Measurements from ENCODE around the gene PABPN1L.
"Not testable (repeated sequence)": the region's sequence is repeated elsewhere in the genome, so short reads cannot be mapped to it uniquely, and the experiment has no call there.

PABPN1L gene

DNA sequence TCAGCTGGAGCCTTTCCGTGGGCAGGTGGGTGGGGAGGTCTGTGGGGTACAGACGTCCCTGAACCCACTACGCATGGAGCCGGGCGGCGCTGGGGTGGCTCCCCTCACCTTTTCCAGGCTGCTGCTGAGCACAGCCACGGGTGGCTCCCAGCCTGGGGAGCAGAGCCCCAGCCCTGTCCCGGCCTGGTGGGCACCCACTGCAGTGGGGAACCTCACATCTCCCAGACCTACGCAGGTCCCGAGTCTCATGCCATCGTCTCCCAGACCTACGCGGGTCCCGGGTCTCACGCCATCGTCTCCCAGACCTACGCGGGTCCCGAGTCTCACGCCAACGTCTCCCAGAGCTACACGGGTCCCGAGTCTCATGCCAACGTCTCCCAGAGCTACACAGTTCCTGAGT is 37.7 kb downstream of the PABPN1L start:
- H3K4me3 ChIP-seq (ENCODE audit: low read length), result no peak overlapping the region
- TF ChIP-seq, protein P1, sequence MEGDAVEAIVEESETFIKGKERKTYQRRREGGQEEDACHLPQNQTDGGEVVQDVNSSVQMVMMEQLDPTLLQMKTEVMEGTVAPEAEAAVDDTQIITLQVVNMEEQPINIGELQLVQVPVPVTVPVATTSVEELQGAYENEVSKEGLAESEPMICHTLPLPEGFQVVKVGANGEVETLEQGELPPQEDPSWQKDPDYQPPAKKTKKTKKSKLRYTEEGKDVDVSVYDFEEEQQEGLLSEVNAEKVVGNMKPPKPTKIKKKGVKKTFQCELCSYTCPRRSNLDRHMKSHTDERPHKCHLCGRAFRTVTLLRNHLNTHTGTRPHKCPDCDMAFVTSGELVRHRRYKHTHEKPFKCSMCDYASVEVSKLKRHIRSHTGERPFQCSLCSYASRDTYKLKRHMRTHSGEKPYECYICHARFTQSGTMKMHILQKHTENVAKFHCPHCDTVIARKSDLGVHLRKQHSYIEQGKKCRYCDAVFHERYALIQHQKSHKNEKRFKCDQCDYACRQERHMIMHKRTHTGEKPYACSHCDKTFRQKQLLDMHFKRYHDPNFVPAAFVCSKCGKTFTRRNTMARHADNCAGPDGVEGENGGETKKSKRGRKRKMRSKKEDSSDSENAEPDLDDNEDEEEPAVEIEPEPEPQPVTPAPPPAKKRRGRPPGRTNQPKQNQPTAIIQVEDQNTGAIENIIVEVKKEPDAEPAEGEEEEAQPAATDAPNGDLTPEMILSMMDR (conservative IDR thresholded peaks at IDR 0.05; ENCODE audit: low read length), result no peak
- DNase-seq (ENCODE audit: low read depth), result no peak

DNA sequence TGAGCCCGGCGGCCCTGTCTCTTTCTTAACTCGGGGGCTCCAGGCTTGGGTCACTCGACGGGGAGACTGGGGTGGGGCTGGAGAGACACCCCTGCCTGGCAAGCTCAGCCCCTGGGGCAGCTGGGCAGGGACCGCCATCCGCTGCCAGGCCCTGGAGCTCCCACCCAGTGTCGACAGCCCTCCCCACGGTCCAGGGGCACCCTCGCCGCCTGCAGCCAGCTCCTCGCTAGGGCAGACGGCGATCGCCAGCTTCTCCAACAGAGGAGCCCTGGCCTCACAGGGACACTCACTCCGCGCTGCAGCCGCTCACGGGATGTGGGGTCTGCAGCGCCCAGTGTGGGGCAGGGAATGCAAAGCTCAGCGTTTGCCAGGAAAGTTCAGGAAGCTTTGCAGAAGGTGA is 38.7 kb downstream of the PABPN1L start:
- DNase-seq (ENCODE audit: low read depth), result no peak
- TF ChIP-seq, protein P1 (conservative IDR thresholded peaks at IDR 0.05; ENCODE audit: low read length), result no peak
- no peak overlapping the region for H3K4me3 ChIP-seq (ENCODE audit: low read length)

DNA sequence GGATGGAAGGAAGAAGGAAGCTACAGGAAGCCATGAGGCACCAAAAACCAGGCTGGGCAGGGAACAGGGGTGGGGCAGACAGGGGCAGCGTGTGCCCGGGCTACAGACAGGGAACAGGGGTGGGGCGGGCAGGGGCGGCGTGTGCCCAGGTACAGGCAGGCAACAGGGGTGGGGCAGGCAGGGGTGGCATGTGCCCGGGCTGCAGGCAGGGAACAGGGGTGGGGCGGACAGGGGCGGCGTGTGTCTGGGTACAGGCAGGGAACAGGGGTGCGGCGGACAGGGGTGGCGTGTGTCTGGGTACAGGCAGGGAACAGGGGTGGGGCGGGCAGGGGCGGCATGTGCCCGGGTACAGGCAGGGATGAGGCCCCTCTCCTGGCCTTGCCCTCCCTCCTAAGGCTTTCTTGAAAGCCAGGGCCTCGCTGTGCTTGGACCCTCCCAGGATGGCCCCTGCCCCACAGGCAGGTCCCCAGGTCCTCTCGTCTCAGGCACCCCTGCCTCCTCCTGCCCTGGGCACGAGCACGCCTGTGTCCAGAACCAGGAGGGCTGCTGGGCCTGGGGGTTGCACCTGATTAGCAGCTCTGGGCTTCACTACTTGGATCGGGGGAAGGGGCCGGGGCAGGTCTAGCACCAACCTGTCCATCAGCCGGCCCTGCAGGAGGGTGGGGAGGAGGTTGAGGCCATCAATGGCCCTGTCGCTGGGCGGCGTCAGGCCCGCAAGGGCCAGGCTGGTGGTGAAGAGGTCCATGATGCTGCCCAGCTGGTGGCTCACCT is 40.2 kb downstream of the PABPN1L start:
- TF ChIP-seq, protein P1 (conservative IDR thresholded peaks at IDR 0.05; ENCODE audit: low read length), result no peak
- no peak overlapping the region for H3K4me3 ChIP-seq (ENCODE audit: low read length)
- DNase-seq (ENCODE audit: low read depth), result no peak

DNA sequence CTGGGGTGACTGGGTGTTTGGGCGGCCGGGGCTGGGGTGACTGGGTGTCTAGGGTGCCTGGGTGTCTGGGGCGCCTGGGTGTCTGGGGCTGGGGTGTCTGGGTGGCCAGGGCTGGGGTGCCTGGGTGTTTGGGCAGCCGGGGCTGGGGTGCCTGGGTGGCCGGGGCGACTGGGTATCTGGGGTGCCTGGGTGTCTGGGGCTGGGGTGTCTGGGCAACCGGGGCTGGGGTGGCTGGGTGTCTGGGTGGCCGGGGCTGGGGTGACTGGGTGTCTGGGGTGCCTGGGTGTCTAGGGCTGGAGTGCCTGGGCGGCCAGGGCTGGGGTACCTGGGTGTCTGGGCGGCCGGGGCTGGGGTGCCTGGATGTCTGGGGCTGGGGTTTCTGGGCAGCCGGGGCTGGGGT is 41.3 kb downstream of the PABPN1L start:
- DNase-seq (ENCODE audit: low read depth), result no peak
- TF ChIP-seq, protein P1 (conservative IDR thresholded peaks at IDR 0.05; ENCODE audit: low read length), result no peak
- H3K4me3 ChIP-seq (ENCODE audit: low read length), result no peak overlapping the region

DNA sequence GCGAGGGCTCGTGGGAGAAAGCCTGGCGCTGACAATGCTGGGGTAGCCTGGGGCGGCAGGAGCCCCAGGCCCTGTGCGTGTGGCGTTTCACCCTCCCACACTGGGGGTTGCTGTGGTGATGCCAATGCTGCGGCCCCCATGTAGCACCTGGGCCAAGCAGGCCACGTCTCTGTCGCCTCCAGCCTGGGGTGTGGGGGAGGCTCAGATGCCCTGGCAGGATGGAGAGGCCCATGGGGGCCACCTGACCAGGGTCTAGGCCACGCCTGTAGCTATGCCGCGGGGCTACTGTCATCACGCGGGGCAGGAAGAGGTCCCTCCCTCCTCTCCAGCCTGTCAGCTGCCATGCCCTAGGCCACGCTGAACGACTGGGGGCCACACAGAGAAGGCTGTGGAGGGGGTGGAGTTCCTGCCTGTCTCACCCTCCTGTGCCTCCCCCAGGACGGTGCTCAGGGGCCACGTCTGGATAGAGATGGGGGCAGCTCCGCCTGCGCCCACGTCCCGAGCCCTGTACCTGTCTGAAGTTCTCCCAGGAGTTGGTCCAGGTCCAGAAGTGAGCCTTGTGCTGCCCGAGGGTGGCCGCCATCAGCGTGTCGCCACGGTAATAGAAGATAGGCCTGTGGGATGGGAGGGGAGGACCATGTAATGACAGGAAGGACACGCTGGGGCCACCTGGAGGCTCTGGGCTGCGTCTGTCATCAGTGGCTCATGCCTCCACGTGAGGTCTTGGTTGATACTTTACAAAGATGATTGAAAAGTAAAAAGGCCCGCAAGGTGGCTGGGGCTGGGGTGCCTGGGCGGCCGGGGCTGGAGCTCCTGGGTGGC is 42.0 kb downstream of the PABPN1L start:
- H3K4me3 ChIP-seq (ENCODE audit: low read length), result no peak overlapping the region
- DNase-seq (ENCODE audit: low read depth), result no peak
- TF ChIP-seq, protein P1 (conservative IDR thresholded peaks at IDR 0.05; ENCODE audit: low read length), result no peak

DNA sequence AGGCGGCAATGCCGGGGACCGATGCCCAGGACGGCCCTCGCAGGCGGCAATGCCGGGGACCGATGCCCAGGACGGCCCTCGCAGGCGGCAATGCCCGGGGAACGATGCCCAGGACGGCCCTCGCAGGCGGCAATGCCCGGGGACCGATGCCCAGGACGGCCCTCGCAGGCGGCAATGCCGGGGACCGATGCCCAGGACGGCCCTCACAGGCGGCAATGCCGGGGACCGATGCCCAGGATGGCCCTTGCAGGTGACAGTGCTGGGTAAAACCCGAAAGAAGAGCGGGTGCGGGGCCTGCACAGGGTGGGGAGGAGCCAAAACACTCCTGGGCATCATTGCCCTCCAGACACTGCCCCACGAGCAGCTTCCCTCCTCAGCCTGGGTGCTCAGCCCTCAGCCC is 42.8 kb downstream of the PABPN1L start:
- not testable (repeated sequence) for DNase-seq (ENCODE audit: low read depth); H3K4me3 ChIP-seq (ENCODE audit: low read length)

DNA sequence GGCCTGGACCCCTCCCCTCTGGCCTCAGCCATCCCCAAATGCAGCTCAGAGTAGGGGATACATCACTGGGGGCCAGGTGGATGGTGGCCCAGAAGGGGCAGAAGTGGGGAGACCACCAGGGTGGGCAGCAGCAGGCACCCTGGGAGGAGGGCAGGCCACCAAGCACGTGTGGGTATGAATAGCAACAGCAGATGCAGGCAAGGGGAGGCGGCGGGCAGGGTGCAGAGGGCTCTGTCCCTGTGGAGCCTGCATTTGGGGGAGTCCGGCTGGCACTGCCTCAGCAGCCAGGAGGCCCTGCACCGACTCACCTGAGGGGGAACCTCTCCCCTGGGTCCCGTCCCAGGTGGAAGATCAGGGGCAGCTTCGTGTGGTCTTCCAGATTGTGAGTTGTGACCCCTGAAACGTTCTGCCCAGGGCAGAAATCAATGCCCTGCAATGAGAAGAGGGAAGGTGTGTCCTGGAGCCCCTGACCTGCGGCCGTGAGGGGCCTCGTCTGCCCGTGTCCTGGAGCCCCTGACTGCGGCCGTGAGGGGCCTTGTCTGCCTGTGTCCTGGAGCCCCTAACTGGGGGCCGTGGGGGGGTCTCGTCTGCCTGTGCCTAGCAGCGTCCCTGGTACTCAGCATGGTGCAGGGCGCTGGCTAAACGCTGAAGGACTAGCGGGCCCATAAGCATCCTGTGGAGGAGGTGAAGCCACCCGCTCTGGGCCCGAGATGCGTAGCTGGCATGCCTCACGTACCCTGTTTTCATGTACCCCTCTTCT is 44.0 kb downstream of the PABPN1L start:
- TF ChIP-seq, protein P1 (conservative IDR thresholded peaks at IDR 0.05; ENCODE audit: low read length), result no peak
- no peak overlapping the region for H3K4me3 ChIP-seq (ENCODE audit: low read length)
- DNase-seq (ENCODE audit: low read depth), result no peak
